Central memory CD4-positive, alpha-beta T cell (primary cell): ENCODE results near the gene FLII.

Source experiments
- DNase-seq: peaks from one replicate; pipeline ENCODE4 v3.0.0; 2022

FLII gene

GRCh38 chr17:18241229-18241871 is 17.2 kb downstream of the FLII start:
- no peak for DNase-seq

- DNase-seq: no peak
Measured at GRCh38 chr17:18240449-18240848, 18.1 kb downstream of the FLII start.

DNA sequence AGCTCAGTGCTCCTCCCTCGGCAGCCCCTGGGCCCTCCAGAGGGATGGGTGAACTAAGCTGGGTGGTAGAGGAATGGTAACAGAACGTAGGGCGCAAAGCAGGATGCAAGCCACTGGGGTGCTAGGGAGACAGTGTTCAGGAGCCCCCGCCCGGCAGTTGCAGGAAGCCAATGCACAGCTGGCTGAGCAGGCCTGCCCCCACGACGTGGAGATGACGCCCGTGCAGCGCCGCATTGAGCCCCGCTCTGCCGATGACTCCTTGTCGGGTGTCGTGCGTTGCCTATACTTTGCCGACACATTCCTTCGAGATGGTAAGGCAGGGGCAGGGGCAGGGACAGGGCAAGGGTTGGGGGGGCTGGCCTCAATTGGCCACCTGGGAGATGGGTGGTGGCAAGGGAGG is 20.2 kb downstream of the FLII start:
- DNase-seq: no peak

- no peak for DNase-seq
Measured at GRCh38 chr17:18237461-18237860, 21.1 kb downstream of the FLII start.

GRCh38 chr17:18236494-18236893 is 22.0 kb downstream of the FLII start:
- no peak for DNase-seq

GRCh38 chr17:18235743-18236256 is 22.7 kb downstream of the FLII start:
- DNase-seq: no peak

DNA sequence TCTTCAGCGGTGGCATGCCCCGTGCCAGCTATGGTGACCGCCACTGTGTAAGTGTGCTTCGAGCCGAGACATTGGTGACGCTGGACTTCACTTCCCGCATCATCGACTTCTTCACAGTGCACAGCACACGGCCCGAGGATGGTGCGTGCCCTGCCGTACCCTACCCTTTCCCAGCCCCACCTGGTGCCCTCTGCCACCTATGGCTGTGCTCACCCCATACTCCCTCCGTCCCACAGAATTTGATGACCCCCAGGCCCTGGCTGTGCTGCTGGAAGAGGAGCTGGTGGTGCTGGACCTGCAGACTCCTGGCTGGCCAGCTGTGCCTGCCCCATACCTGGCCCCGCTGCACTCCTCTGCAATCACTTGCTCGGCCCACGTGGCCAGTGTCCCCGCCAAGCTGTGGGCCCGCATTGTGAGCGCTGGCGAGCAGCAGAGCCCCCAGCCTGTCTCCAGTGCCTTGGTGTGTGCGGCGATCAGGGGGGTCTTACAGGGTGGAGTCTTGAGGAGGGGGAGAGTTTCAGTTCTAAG is 23.6 kb downstream of the FLII start:
- no peak for DNase-seq

GRCh38 chr17:18233803-18234518 is 24.6 kb downstream of the FLII start:
- no peak for DNase-seq

DNA sequence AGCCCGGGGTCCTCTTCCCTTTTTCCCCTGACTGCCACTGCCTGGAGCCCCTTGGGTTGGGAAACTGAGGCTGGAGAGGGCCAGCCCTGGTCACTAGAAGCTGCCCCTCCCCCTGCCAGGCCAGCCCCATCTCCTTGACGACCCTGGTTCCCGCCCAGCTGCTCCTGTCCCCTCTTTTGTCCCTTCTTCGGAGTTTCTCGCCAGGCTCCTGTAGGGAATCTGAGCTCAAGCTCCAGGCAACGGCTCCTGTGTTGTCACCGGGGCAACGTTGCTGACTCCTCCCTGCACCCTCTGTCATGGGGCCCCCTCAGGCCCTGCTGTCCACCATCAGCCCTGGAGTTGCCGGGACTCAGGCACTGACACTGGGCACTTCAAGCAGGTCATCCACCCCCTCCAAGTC is 27.4 kb downstream of the FLII start:
- no peak for DNase-seq

DNA sequence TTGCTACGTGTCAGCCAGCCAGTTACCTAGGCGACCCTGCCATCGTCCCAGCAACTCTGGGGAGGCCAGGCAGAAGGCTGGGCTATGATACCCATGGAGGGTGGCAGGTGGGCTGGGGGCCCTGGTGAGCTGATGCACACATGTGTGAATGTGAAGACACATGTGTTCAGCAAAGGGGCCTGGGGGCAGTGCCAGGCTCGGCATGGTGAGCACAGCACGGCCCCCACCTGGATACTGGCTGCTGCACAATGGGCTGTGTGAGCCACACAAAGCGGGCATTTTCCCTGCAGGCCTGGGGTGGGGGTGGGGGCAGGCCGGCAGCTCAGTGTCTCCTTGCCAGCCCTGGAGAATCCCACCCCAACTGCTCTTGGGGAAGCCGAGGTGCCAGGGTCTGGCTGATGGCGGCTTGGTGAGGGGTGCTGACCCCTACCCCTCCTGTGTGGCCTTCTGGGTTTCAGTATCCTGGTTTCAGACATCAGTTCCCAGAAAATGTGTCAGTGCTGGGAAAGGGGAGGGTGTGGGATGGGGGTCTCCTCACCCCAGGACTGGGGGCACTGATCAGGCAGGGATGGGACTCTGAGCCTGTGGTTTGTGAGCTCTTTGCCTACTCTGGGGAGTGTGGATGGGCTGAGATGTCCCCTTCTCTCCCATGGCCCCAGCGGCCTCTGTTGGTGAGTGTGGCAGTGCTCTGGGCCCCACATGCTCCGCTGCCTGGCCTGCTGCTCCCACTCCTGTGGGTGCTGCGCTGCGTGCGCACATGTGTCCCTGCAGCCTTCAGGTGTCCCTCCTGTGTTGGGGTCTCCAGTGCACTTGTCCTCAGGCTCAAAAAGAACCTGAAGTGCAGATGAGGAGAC is 28.0 kb downstream of the FLII start:
- no peak for DNase-seq

- no peak for DNase-seq
Measured at GRCh38 chr17:18229771-18230170, 28.8 kb downstream of the FLII start.

GRCh38 chr17:18229254-18229653 is 29.3 kb downstream of the FLII start:
- DNase-seq: no peak

- DNase-seq: no peak
Measured at GRCh38 chr17:18228176-18228682, 30.3 kb downstream of the FLII start.

DNA sequence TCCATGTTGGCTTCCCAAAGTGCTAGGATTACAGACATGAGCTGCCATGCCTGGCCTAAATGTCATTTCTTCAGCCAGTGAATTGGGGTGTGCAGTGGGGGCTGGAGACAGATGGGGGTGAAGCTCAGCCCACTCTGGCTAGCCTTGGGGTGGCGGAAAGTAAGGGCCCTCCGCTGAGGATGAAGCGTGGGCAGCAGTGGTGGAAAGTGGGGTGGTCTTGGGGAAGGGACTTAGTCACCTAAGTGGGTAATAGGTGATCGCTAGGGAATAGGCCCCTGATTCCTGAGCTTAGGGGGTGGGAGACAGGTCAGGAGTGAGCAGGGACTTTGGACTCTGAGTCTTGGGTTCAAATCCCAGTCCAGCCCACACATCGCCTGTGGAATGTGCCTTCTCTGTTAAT is 30.9 kb downstream of the FLII start:
- DNase-seq: no peak

DNA sequence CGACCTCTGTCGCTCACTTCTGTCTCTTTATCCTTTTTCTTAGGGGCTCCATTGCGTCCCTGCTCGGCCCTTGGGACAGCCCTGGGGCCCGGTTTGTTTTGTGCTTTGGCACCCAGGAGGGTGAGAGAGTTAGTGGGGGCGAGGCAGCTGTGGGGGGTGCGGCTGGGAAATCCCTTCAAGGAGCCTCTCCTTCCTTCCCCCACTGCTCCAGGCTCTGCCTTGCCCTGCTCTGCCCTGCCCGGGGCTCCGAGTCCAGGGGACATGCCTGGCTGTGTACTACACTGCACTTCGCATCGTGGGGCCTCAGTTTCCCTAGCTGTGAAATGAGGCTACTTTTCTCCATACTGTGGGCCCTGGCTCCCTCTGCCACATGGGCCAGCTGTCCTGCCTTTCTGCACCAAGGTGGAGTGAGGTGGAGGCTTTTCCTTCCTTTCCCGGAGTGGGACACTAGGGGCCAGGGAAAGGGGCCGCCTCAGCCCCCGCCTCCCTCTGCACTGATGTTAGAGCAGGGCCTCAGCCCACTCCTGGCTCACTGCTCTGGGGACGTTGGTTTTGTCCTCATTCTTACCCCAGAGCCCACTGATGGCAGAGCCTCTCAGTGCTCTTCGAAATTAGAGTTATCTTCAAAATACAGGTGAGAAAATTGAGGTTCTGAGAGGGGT is 32.1 kb downstream of the FLII start:
- no peak for DNase-seq

GRCh38 chr17:18225642-18226283 is 32.8 kb downstream of the FLII start:
- DNase-seq: no peak

DNA sequence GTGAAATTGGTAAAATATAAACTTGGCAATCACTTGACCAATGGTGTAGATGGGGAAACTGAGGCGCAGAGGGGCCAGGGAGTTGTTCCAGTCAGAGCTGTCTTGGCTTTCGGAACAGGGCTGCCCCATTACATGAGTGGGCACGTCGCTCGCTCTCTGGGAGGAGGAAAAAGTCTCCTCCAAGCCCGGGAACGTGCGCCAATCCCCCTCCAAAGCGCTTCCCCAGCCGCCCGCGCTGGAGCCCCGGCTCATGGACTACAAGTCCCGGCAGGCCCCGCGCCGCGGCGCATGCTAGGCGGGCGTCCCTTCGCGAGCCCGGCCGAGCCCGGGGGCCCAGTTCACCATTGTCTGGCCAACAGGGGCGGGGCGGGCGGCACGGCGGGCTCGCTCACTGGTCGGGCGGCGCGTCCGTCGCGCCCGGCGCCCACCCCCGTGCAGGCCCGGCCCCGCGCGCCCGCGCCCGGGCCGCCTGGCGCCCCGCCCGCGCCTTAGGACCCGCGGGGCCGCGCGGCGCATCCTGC is 33.4 kb downstream of the FLII start, which contains the start of gene LLGL1:
Gene LLGL1 (plus strand): TSS at position 515 of the 521 bp plus-strand sequence. CDS start 48 bp downstream, outside the sequence.
- DNase-seq: peak; percentile 95

DNA sequence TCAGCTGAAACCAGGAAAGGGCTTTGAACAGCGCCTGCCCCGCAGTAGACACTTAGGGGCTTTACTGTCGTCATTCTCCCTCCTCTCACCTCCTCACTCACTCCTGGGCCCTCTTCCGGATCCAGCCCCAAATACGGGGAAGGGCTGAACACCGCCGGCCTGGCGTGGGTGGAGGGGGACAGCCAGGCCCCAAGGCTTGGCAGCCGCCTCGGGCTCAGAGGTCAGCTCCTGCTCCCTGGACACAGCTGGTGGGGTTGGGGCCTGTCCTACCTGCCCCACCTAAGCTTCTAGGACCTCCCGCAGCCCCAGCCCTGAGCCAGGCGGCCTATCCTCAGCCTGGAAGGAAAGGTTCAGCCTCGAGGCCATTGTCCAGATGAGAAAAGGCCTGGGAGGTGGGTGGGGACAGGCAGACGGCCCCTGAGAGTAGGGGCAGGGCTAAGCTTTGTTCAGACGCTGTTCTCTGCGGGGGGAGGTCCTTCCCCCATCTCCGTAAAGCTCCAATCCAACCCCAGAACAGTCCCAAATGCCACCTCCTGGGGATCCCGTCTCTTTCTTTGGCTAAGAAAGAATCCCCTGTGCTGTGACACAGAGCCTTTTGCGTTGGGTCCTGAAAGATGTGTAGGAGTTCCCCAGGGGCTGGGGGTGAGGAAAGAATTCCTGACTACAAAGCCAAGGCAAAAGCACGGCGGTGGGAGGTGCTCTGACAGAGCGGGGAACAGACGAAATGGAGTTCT is 34.0 kb downstream of the FLII start:
- DNase-seq: no peak

DNA sequence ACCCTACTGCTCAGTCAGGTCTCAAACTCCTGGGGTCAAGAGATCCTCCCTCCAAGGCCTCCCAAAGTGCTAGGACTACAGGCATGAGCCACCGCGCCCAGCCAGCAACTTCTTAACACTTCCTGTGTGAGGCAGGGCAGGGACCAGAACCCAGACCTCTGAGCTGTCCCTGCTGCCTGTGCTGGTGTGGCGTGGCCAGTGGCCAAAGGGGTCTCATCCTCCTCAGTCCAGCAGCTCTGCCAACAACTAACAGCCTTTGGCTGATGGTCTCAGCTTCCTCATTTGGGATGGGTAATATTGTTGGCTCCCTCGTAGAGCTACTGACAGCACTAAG is 34.5 kb downstream of the FLII start:
- no peak for DNase-seq

- no peak for DNase-seq
Measured at GRCh38 chr17:18218756-18219415, 39.7 kb downstream of the FLII start.
